ENCODE measurements around the gene HMMR. TPM values are rescaled to one million over a fixed set of nuclear protein-coding genes. Genes with fewer than 3 reads are reported as not detected.

The HMMR gene
- total and polyA plus RNA-seq, 9 of the 15 experiments (the other 6 are each of a cell fraction or from before 2014, with no cell fraction given): 74.9 to 133 (median 90.8) TPM

DNA sequence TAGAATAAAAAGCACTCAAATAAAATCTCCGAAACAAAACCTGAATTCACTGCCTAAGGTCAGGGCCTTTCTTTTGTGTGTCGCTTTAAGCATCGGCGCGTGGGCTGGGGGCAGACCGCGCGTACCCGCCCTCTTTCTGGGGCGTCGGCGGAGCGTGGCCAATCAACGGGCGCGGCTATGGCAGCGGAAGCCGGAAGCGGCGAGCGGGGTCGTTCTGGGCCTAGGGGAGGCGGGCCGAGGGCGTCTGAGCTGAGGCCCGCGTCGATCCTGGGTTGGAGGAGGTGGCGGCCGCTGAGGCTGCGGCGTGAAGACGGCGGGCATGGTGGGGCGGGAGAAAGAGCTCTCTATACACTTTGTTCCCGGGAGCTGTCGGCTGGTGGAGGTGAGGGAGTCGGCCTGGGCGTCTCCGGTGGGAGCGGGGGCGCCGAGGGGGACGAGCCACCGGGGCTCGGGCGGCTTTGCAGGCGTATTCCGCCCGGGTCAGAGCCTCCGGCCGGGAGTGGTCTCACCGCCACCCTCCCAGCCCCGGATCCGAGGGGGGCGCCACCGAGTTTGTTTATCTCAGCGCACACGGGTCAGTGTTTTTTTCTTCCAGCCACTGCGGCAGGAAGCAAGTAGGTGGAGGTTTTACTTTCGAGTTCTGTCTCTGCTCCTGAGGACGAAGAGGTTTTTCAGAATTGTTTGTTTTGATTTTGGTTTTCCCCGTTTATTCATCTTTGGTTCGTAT lies 45.1 kb downstream of the HMMR start, which contains the start of gene MAT2B (continued):
- no peak for TF ChIP-seq ZNF121 (CRISPR knock-in tag; conservative IDR thresholded peaks at IDR 0.05)
- TF ChIP-seq SRSF7 (optimal IDR thresholded peaks at IDR 0.05; ENCODE audit: low read depth, low read length): no peak
- no peak for TF ChIP-seq NUFIP1 (IDR thresholded peaks at IDR 0.05; ENCODE audit: partially characterized antibody)
- no peak for TF ChIP-seq ZNF347 (CRISPR knock-in tag; IDR thresholded peaks at IDR 0.05; ENCODE audit: low read depth)
- TF ChIP-seq MIER1 (IDR thresholded peaks at IDR 0.05; ENCODE audit: low read depth): no peak
- TF ChIP-seq TARDBP (IDR thresholded peaks at IDR 0.05): no peak
- TF ChIP-seq RBM17 (IDR thresholded peaks at IDR 0.05; ENCODE audit: borderline replicate concordance, low read depth, low read length): no peak
- TF ChIP-seq MXI1 (IDR thresholded peaks at IDR 0.05; ENCODE audit: low read depth, low read length): peak; percentile 77
- TF ChIP-seq ILK (tag; IDR thresholded peaks at IDR 0.05; ENCODE audit: borderline replicate concordance, low read depth): no peak
- no peak for TF ChIP-seq ZNF668 (CRISPR knock-in tag; IDR thresholded peaks at IDR 0.05)
- TF ChIP-seq, protein P1, sequence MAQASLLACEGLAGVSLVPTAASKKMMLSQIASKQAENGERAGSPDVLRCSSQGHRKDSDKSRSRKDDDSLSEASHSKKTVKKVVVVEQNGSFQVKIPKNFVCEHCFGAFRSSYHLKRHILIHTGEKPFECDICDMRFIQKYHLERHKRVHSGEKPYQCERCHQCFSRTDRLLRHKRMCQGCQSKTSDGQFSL (CRISPR knock-in tag; IDR thresholded peaks at IDR 0.05): no peak
- TF ChIP-seq, protein P1 (tag; IDR thresholded peaks at IDR 0.05): no peak
- TF ChIP-seq TRIM25 (IDR thresholded peaks at IDR 0.05; ENCODE audit: borderline replicate concordance): no peak
- no peak for TF ChIP-seq TCF15 (CRISPR knock-in tag; IDR thresholded peaks at IDR 0.05)
- TF ChIP-seq SMARCA5 (IDR thresholded peaks at IDR 0.05): no peak
- TF ChIP-seq NFE2 (IDR thresholded peaks at IDR 0.05; ENCODE audit: low read depth): no peak
- TF ChIP-seq ARID3B (CRISPR knock-in tag; IDR thresholded peaks at IDR 0.05; ENCODE audit: borderline replicate concordance): no peak
- no peak for TF ChIP-seq ZNF239 (CRISPR knock-in tag; IDR thresholded peaks at IDR 0.05)
- TF ChIP-seq PKNOX1 (IDR thresholded peaks at IDR 0.05): no peak; the same call in 1 of the 2 replicates
- peak; percentile 50; the same call in 1 of the 2 replicates for TF ChIP-seq SIN3B (IDR thresholded peaks at IDR 0.05; ENCODE audit: low read depth)
- no peak for TF ChIP-seq ZNF3 (CRISPR knock-in tag; IDR thresholded peaks at IDR 0.05)
- TF ChIP-seq, protein P2, sequence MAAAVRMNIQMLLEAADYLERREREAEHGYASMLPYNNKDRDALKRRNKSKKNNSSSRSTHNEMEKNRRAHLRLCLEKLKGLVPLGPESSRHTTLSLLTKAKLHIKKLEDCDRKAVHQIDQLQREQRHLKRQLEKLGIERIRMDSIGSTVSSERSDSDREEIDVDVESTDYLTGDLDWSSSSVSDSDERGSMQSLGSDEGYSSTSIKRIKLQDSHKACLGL (CRISPR knock-in tag; IDR thresholded peaks at IDR 0.05; ENCODE audit: borderline replicate concordance, poor library complexity, severe bottlenecking): no peak
- no peak for TF ChIP-seq NFE2L1 (tag; IDR thresholded peaks at IDR 0.05; ENCODE audit: borderline replicate concordance, low read depth)

All from K562 (cell line).